HepG2 (cell line): ENCODE data around the gene RASSF7. TPM values are rescaled to one million over a fixed set of nuclear protein-coding genes. Genes with fewer than 3 reads are reported as not detected.

ENCODE experiments used
- DMTF1 ChIP-seq: sonication (generic); formaldehyde crosslinking; IDR thresholded peaks from 2 replicates; pipeline ENCODE4 v1.4.0; 2020; ENCODE audit warnings: mild to moderate bottlenecking, missing genetic modification reagents
- KDM3A ChIP-seq: IDR thresholded peaks from 2 replicates; pipeline ENCODE4 v1.6.1; 2018; ENCODE audit warnings: low read depth, missing compliant biosample characterization
- MBNL3 ChIP-seq: fragments of 250-450 bp; sonication (Bioruptor Pico); conservative IDR thresholded peaks from 2 replicates; pipeline ENCODE4 v1.8.0; 2022; ENCODE audit warnings: mild to moderate bottlenecking, inconsistent platforms
- RERE ChIP-seq: IDR thresholded peaks from 2 replicates; pipeline ENCODE4 v1.6.1; 2016; ENCODE audit warnings: low read depth, missing genetic modification reagents, missing compliant biosample characterization
- SP5 ChIP-seq: IDR thresholded peaks from 2 replicates; pipeline ENCODE4 v1.6.1; 2016; ENCODE audit warnings: low read depth, borderline replicate concordance
- ZFAT ChIP-seq: sonication (generic); formaldehyde crosslinking; conservative IDR thresholded peaks from 2 replicates; pipeline ENCODE4 v1.8.1; 2023; ENCODE audit warnings: missing genetic modification reagents, inconsistent platforms
- ZNF496 ChIP-seq: sonication (generic); formaldehyde crosslinking; IDR thresholded peaks from 2 replicates; pipeline ENCODE4 v1.8.1; 2023; ENCODE audit warnings: mild to moderate bottlenecking, moderate library complexity, missing genetic modification reagents; ENCODE audit not compliant: insufficient replicate concordance
- ZNF546 ChIP-seq: sonication (generic); formaldehyde crosslinking; conservative IDR thresholded peaks from 2 replicates; pipeline ENCODE4 v1.8.1; 2023; ENCODE audit warnings: mild to moderate bottlenecking, missing genetic modification reagents
- ZNF564 ChIP-seq: sonication (generic); formaldehyde crosslinking; IDR thresholded peaks from 2 replicates; pipeline ENCODE4 v1.8.1; 2023; ENCODE audit warnings: mild to moderate bottlenecking, missing genetic modification reagents
- polyA plus RNA-seq, 8 experiments: library from polyadenylated mRNA; depleted of rRNA in 3 of 8; stranded (reverse) in 7 of 8; unstranded in 1 of 8; fragments of >200 nt; fragmentation: Illumina TruSeq in 4 of 8; extraction: Trizol in 4 of 8; gene quantifications; 2 replicates each; pipeline versions ENCODE4 v1.2.1 to v1.2.3, GENCODE V29; 2011 to 2016; ENCODE audit warnings: low read depth in 4 of 8, missing spikeins in 1 of 8, mixed read lengths in 1 of 8; ENCODE audit not compliant: insufficient read depth in 1 of 8
- total RNA-seq, 5 experiments: library from RNA; depleted of rRNA; stranded (reverse); fragments of >200 nt; fragmentation: Illumina TruSeq; extraction: Trizol; gene quantifications; 2 replicates each; pipeline ENCODE4 v1.2.3, GENCODE V29; 2016; ENCODE audit warnings: low read depth in 1 of 5
- TF ChIP-seq, protein P1 (sequence below): IDR thresholded peaks from 2 replicates; pipeline ENCODE4 v1.6.1; 2012; ENCODE audit warnings: low read length, improper control_type of control experiment
- TF ChIP-seq, protein P2 (sequence below): IDR thresholded peaks from 2 replicates; pipeline ENCODE4 v1.4.0; 2020; ENCODE audit warnings: mild to moderate bottlenecking, missing genetic modification reagents
- TF ChIP-seq, protein P3 (sequence below): sonication (generic); formaldehyde crosslinking; IDR thresholded peaks from 2 replicates; pipeline ENCODE4 v1.5.1; 2020; ENCODE audit warnings: missing genetic modification reagents, mild to moderate bottlenecking, borderline replicate concordance

RASSF7 gene
- total and polyA plus RNA-seq, 2 of the 13 experiments (the other 11 are each of a cell fraction or from before 2014, with no cell fraction given) = 20.2 to 28.6 TPM

GRCh38 chr11:575313-575995 is 14.7 kb downstream of the RASSF7 start (continued):
- no peak for TF ChIP-seq DMTF1 (CRISPR knock-in tag)
- no peak for TF ChIP-seq ZNF496 (CRISPR knock-in tag)
- TF ChIP-seq, protein P1, sequence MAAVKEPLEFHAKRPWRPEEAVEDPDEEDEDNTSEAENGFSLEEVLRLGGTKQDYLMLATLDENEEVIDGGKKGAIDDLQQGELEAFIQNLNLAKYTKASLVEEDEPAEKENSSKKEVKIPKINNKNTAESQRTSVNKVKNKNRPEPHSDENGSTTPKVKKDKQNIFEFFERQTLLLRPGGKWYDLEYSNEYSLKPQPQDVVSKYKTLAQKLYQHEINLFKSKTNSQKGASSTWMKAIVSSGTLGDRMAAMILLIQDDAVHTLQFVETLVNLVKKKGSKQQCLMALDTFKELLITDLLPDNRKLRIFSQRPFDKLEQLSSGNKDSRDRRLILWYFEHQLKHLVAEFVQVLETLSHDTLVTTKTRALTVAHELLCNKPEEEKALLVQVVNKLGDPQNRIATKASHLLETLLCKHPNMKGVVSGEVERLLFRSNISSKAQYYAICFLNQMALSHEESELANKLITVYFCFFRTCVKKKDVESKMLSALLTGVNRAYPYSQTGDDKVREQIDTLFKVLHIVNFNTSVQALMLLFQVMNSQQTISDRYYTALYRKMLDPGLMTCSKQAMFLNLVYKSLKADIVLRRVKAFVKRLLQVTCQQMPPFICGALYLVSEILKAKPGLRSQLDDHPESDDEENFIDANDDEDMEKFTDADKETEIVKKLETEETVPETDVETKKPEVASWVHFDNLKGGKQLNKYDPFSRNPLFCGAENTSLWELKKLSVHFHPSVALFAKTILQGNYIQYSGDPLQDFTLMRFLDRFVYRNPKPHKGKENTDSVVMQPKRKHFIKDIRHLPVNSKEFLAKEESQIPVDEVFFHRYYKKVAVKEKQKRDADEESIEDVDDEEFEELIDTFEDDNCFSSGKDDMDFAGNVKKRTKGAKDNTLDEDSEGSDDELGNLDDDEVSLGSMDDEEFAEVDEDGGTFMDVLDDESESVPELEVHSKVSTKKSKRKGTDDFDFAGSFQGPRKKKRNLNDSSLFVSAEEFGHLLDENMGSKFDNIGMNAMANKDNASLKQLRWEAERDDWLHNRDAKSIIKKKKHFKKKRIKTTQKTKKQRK = no peak
- no peak for TF ChIP-seq ZNF546 (CRISPR knock-in tag)
- TF ChIP-seq RERE (CRISPR knock-in tag) = no peak
- 0 out of 2 replicates have a peak, but pooled peaks have one; percentile 20 for TF ChIP-seq SP5 (CRISPR knock-in tag)
- no peak for TF ChIP-seq ZNF564 (CRISPR knock-in tag)
- TF ChIP-seq, protein P2, sequence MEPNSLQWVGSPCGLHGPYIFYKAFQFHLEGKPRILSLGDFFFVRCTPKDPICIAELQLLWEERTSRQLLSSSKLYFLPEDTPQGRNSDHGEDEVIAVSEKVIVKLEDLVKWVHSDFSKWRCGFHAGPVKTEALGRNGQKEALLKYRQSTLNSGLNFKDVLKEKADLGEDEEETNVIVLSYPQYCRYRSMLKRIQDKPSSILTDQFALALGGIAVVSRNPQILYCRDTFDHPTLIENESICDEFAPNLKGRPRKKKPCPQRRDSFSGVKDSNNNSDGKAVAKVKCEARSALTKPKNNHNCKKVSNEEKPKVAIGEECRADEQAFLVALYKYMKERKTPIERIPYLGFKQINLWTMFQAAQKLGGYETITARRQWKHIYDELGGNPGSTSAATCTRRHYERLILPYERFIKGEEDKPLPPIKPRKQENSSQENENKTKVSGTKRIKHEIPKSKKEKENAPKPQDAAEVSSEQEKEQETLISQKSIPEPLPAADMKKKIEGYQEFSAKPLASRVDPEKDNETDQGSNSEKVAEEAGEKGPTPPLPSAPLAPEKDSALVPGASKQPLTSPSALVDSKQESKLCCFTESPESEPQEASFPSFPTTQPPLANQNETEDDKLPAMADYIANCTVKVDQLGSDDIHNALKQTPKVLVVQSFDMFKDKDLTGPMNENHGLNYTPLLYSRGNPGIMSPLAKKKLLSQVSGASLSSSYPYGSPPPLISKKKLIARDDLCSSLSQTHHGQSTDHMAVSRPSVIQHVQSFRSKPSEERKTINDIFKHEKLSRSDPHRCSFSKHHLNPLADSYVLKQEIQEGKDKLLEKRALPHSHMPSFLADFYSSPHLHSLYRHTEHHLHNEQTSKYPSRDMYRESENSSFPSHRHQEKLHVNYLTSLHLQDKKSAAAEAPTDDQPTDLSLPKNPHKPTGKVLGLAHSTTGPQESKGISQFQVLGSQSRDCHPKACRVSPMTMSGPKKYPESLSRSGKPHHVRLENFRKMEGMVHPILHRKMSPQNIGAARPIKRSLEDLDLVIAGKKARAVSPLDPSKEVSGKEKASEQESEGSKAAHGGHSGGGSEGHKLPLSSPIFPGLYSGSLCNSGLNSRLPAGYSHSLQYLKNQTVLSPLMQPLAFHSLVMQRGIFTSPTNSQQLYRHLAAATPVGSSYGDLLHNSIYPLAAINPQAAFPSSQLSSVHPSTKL (CRISPR knock-in tag) = no peak
- TF ChIP-seq MBNL3 = no peak
- no peak for TF ChIP-seq KDM3A
- TF ChIP-seq, protein P3, sequence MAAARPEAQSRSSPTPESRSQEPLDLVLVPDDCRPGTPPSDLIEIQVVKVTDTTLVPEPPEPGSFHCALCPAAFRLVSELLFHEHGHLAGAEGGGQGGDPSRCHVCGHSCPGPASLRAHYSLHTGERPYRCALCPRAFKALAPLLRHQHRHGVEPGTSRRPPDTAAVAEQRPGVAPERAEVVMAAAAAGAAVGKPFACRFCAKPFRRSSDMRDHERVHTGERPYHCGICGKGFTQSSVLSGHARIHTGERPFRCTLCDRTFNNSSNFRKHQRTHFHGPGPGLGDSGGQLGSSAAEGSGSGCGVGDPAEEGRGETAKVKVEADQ (CRISPR knock-in tag) = no peak
- TF ChIP-seq ZFAT = no peak
